ENCODE measurements around the gene BGLAP. TPM values are rescaled to one million over a fixed set of nuclear protein-coding genes. Genes with fewer than 3 reads are reported as not detected.

The BGLAP gene
- total RNA-seq, 2 experiments from 2014 or later = 1.9 to 2.6 TPM

DNA sequence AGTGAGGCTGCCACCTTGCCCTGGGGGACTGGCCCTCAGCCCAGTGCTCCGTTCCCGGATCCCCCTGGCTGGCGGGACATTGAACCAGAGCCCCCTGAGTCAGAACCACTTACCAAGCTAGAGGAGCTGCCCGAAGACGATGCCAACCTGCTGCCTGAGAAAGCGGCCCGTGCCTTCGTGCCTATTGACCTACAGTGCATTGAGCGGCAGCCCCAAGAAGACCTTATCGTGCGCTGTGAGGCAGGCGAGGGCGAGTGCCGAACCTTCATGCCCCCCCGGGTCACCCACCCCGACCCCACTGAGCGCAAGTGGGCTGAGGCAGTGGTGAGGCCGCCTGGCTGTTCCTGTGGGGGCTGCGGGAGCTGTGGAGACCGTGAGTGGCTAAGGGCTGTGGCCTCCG lies 43.5 kb downstream of the BGLAP start:
- H3K27ac Mint-ChIP-seq = no peak overlapping the region
- Histone ChIP-seq H3K4me3 (ENCODE audit: low read length) (no peak overlapping the region), H3K4me1 (ENCODE audit: insufficient read depth, low read length) (peaks cover 32% of the 10 kb centered on the region), H3K27me3 (ENCODE audit: control insufficient read depth in 1 of 2, insufficient read depth in 2 of 2, low read length in 2 of 2) (no peaks in the 10 kb centered on the region), H3K27ac (ENCODE audit: low read depth in 1 of 2, low read length in 2 of 2) (no peak overlapping the region), H3K9me3 (ENCODE audit: control insufficient read depth in 1 of 2, insufficient read depth in 1 of 2, low read length in 2 of 2) (no peaks in the 10 kb centered on the region), H3K36me3 (ENCODE audit: insufficient read depth, low read length) (peaks cover 15% of the 10 kb centered on the region)
- no peaks in the 10 kb centered on the region for H3K27me3 Mint-ChIP-seq
- intact Hi-C loops (cut with DNase I, micrococcal nuclease) = no loop called here
- H3K4me1 Mint-ChIP-seq (ENCODE audit: low read depth) = peaks cover 37% of the 10 kb centered on the region
- POLR2A ChIA-PET = no interaction called here
- CTCF ChIA-PET = no interaction called here
- no peak for DNase-seq
- H3K36me3 Mint-ChIP-seq (ENCODE audit: low read depth) = peaks cover 27% of the 10 kb centered on the region
- TF ChIP-seq, protein P1, sequence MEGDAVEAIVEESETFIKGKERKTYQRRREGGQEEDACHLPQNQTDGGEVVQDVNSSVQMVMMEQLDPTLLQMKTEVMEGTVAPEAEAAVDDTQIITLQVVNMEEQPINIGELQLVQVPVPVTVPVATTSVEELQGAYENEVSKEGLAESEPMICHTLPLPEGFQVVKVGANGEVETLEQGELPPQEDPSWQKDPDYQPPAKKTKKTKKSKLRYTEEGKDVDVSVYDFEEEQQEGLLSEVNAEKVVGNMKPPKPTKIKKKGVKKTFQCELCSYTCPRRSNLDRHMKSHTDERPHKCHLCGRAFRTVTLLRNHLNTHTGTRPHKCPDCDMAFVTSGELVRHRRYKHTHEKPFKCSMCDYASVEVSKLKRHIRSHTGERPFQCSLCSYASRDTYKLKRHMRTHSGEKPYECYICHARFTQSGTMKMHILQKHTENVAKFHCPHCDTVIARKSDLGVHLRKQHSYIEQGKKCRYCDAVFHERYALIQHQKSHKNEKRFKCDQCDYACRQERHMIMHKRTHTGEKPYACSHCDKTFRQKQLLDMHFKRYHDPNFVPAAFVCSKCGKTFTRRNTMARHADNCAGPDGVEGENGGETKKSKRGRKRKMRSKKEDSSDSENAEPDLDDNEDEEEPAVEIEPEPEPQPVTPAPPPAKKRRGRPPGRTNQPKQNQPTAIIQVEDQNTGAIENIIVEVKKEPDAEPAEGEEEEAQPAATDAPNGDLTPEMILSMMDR (IDR thresholded peaks at IDR 0.05) = no peak
- no peak for ATAC-seq (ENCODE audit: poor library complexity)
- no peaks in the 10 kb centered on the region for H3K9me3 Mint-ChIP-seq
- H3K4me3 Mint-ChIP-seq = no peak overlapping the region

DNA sequence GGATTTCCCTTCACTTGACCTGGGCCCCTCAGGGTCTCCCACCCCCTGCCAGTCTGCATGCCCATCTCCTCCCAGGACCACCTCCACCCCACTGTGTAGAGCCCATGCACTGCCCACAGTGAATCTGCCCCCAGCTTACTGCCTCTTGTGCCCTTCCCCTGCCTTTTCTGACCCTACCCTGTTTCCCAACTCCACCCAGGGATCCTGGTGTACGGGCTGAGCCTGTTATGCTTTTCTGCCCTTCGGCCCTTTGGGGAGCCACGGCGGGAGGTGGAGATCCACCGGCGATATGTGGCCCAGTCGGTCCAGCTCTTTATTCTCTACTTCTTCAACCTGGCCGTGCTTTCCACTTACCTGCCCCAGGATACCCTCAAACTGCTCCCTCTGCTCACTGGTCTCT lies 44.1 kb downstream of the BGLAP start:
- Histone ChIP-seq H3K9me3 (ENCODE audit: control insufficient read depth in 1 of 2, insufficient read depth in 1 of 2, low read length in 2 of 2) (no peaks in the 10 kb centered on the region), H3K4me3 (ENCODE audit: low read length) (no peak overlapping the region), H3K27me3 (ENCODE audit: control insufficient read depth in 1 of 2, insufficient read depth in 2 of 2, low read length in 2 of 2) (no peaks in the 10 kb centered on the region), H3K4me1 (ENCODE audit: insufficient read depth, low read length) (peaks cover 30% of the 10 kb centered on the region), H3K36me3 (ENCODE audit: insufficient read depth, low read length) (peaks cover 15% of the 10 kb centered on the region), H3K27ac (ENCODE audit: low read depth in 1 of 2, low read length in 2 of 2) (no peak overlapping the region)
- intact Hi-C loops (cut with DNase I, micrococcal nuclease) = no loop called here
- TF ChIP-seq, protein P1 (IDR thresholded peaks at IDR 0.05) = no peak
- H3K4me3 Mint-ChIP-seq = peak overlapping the region; percentile 38
- H3K27me3 Mint-ChIP-seq = no peaks in the 10 kb centered on the region
- ATAC-seq (ENCODE audit: poor library complexity) (no peak), DNase-seq (no peak)
- CTCF ChIA-PET = interaction anchor here (0.6 kb wide), 1 partner anchor 9 kb away, joined by 4 read pairs; no protein-coding TSS in a partner anchor
- POLR2A ChIA-PET = no interaction called here
- no peaks in the 10 kb centered on the region for H3K9me3 Mint-ChIP-seq
- peaks cover 30% of the 10 kb centered on the region for H3K36me3 Mint-ChIP-seq (ENCODE audit: low read depth)
- no peak overlapping the region for H3K27ac Mint-ChIP-seq
- H3K4me1 Mint-ChIP-seq (ENCODE audit: low read depth) = peaks cover 31% of the 10 kb centered on the region

DNA sequence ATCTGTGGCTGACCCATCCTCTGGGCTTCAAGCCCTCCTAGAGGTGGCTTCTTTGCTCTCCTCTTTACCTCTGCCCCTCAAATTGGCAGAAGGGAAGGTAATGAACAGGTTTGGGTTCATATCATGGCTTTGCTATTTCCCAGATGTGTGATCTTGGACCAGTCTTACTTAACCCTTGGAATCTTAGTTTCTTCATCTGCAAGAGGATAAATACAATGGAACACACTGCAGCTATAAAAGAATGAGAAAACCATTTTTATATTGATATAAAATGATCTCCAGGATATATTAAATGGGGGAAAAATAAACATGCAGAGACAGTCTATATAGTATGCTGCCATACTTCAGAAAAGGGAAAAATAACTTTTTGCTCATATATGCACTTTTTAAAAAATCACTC lies 47.9 kb downstream of the BGLAP start:
- H3K27ac Mint-ChIP-seq = peak overlapping the region; percentile 36

More for the DNA sequence above, 47.9 kb downstream of the BGLAP start:
- Histone ChIP-seq H3K4me1 (ENCODE audit: insufficient read depth, low read length) (peaks cover 12% of the 10 kb centered on the region), H3K36me3 (ENCODE audit: insufficient read depth, low read length) (peaks cover 41% of the 10 kb centered on the region), H3K27me3 (ENCODE audit: control insufficient read depth in 1 of 2, insufficient read depth in 2 of 2, low read length in 2 of 2) (no peaks in the 10 kb centered on the region), H3K4me3 (ENCODE audit: low read length) (no peak overlapping the region), H3K9me3 (ENCODE audit: control insufficient read depth in 1 of 2, insufficient read depth in 1 of 2, low read length in 2 of 2) (no peaks in the 10 kb centered on the region), H3K27ac (ENCODE audit: low read depth in 1 of 2, low read length in 2 of 2) (no peak overlapping the region)
- Mint-ChIP-seq H3K4me1 (ENCODE audit: low read depth) (peaks cover 11% of the 10 kb centered on the region), H3K27me3 (no peaks in the 10 kb centered on the region), H3K4me3 (no peak overlapping the region), H3K36me3 (ENCODE audit: low read depth) (peaks cover 21% of the 10 kb centered on the region), H3K9me3 (no peaks in the 10 kb centered on the region)
- ATAC-seq (ENCODE audit: poor library complexity) = no peak
- ChIA-PET POLR2A (no interaction called here), CTCF (no interaction called here)
- intact Hi-C loops (cut with DNase I, micrococcal nuclease) = no loop called here
- TF ChIP-seq, protein P1 (IDR thresholded peaks at IDR 0.05) = no peak
- DNase-seq = no peak
